ENCODE measurements around the gene CBR1.
A peak's percentile ranks its signal among the peaks of the same experiment; 100 is the strongest.

CBR1 gene

DNA sequence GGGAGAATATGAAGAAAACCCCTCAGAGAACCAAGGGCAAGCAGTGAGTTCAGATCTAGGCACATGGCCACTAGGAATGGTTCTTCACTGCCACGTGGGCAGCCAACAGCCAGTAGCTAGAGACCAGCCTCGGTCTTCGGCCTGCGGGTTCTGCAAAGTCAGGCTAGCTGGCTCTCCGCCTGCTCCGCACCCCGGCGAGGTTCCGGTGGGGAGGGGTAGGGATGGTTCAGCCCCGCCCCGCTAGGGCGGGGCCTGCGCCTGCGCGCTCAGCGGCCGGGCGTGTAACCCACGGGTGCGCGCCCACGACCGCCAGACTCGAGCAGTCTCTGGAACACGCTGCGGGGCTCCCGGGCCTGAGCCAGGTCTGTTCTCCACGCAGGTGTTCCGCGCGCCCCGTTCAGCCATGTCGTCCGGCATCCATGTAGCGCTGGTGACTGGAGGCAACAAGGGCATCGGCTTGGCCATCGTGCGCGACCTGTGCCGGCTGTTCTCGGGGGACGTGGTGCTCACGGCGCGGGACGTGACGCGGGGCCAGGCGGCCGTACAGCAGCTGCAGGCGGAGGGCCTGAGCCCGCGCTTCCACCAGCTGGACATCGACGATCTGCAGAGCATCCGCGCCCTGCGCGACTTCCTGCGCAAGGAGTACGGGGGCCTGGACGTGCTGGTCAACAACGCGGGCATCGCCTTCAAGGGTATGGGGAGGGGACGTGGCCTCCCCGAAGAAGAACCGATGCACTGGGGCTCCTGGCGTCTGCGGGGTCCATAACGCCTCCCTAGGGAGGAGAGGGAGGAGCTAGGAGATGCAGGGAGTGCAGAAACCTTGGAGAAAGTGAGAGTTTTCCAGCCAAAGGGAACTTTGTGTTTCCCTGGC lies at the start of gene CBR1:
Gene CBR1 (plus strand): TSS at position 312 of the 871 bp plus-strand sequence. CDS start 92 bp downstream, at position 404.
- peak; percentile 80 to 85 for DNase-seq (ENCODE audit: low read depth in 2 of 2)

DNA sequence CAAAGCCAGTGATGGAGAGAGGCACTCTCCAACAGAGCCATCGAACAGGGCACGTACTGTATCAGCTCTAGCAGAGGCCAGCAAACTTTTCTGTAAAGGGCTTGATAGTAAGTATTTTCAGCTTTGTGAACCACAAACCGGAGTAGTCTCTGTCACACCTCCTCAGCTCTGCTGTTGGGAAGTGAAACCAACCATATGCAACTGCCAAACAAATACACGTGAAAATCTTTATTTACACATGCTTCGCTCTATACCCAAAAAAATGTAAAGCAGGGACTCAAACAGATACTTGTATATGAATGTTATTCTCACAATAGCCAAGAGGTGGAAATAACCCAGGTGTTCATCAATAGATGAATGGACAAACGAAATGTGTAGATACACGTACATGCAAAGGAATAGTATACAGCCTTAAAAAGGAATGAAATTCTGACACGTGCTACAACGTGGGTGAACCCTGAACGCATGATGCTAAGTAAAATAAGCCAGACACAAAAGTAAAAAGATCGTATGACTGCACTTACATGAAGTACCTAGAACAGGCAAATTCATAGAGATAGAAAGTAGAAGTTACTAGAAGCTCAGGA lies 48.5 kb upstream of the CBR1 start:
- DNase-seq (ENCODE audit: low read depth in 2 of 2) = no peak

DNA sequence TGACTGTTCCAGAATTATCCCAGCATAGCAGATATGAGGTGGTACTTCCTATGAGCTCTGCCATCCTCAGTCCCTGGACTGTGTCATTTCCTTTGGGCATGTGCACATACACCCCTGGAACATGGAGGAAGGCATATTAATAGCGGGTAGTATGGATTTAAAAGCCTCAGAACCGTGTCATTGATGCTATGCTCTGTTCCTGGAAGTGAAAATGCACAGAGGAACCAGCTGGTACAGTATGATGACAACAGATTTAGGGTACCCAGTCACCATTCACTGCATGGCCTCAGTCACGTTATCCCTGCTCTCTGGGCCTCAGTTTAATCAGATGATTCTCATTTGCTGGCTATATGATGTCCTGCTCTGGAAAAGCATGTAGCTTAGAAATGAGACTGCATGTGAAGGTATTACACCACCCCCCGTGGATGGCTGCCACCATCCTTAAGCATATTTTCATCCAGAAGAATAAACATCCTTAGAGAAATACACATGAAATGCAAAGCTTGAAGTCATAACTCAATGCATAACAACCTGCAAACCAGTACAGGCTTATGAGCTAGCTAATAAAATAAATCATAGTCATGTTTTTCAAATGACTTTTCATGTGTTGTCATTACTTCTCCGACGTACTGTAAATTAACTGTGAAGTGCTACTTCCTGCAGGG lies 47.3 kb upstream of the CBR1 start:
- no peak for DNase-seq (ENCODE audit: low read depth in 2 of 2)

DNA sequence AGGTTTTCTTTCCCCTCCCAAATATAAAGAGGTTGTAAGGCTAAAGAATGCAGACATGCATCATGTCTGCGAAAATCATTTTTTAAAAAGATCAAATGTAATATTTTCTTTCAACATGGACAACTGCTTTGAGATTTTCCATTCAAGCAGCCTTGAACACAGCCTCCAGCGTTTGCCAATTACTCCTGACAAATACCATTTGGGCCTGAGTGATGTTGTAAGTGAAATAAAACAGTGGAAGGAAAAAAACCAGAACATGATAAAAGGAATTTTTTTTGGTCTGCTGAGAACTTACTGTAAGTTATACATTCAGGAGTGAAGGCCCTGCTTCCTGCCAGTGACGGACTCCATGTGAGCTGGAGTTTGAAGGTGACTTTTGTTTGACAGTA lies 46.7 kb upstream of the CBR1 start:
- no peak for DNase-seq (ENCODE audit: low read depth in 2 of 2)

DNA sequence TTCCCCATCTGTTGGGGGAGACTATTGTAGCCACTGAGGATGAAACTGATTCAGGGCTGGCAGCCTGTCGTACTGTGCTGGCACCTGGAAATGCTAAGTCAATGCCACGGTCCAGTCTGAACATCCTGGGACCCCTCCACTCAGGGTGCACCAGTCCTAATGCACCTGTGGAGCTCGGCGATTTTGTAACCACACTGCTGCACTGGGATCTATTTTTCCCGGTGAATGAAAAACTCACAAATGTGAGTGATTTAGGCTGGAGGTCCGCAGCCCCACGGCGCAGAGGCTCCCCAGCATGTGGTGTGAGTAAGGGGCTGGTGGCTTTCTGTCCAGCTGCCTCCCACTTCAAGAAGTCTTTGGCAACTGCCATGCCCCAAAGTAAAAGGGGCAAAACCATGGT lies 45.0 kb upstream of the CBR1 start:
- no peak for DNase-seq (ENCODE audit: low read depth in 2 of 2)

DNA sequence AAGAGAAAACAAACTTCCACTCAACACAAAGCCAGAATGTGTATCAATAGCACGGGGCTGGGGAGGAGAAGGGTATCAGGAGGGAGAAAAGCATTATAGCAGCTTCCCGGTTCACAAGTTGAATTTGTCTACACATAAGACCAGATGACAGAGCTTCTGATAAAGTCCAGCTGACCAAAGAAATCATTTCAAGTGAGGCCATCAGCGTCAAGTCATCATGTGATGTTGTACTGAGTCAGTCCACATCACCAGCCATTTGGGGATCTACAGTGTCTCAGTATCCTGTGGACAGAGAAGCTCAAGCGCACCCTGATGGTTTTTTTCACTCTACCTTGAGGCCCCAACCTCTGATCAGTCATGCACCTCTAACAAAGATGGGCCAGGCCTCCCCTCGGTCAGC lies 42.5 kb upstream of the CBR1 start:
- no peak for DNase-seq (ENCODE audit: low read depth in 2 of 2)

DNA sequence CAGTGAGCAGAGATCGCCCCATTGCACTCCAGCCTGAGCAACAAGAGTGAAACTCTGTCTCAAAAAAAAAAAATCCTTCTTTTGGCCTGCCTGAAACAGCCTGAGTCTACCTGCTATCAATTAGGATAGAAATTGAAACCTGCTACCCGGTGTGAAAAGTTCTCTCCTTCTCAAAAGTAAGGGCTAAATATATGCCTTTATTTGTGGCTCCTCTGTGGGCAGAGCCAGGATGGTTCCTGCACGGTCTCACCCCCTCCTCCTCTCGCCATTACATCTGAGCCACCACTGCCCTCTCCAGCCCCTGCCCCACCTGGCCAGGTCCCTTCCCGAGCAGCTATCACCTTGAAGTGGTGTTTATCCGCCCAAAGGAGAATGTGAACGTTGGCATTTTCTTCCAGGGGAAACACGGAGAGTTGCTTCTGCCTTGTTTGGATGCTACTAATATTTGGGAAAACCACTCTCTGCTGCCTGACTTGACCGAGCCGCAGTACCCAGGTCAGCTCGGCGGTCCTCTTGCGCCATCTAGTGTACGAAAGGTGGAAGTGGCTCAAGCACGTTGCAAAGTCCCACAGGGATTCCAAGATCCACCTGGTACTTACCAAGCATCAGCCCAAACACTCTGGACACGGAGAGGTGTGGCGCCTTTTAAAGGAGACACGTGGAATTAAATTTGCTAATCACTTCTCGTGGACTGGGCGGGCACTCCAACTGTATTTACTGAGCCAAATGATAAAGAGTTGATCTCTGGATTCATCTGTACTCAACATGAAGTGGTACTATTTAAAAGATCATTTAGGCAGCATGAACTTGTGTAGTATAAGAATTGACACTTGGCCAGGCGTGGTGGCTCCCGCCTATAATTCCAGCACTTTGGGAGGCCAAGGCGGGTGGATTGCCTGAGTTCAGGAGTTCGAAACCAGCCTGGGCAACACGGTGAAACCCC lies 41.4 kb upstream of the CBR1 start:
- DNase-seq (ENCODE audit: low read depth in 2 of 2) = peak; percentile 38 to 42

DNA sequence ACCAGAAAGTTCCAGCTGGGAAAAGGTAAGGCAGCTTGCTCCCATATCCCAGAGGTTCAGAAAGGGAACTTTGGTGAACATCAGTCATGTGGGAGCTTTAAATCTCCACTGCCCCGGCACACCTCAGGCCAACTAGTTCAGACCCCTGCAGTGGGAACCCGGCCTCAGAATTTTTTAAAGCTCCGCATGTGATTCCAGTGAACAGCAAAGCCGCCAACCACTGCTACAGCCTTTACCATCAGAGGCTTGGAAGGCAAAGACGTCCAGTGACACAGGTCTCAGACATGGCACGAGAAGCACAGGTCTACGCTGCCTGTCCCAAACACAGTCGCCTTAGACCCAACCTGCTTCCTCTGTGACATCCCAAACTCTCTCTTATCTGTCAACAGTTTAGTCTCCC lies 40.5 kb upstream of the CBR1 start:
- no peak for DNase-seq (ENCODE audit: low read depth in 2 of 2)

DNA sequence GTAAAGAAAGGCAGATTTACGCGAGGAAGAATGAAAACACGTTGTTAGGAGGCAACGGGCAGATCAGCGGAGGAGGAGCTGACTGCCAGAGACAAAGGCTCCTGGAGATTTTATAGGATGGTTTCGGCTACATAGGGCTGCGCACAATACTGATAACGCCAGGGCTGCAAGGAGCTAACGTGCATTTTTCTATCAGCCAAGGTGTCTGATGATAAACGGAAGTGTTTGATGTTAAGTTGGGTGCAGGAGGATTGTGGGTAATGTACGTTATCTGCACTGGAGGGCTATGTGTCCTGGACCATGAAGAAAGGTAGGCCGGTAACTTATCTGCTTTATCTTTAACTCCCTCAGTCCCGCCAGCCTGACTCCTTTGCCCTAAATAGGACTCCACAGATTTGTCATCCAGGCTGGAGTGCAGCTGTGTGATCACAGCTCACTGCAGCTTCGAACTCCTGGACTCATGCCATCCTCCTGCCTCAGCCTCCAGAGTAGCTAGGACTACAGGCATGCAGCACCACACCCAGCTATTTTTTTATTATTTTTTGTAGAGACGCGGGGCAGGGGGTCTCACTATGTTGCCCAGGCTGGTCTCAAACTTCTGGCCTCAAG lies 39.1 kb upstream of the CBR1 start:
- no peak for DNase-seq (ENCODE audit: low read depth in 2 of 2)

DNA sequence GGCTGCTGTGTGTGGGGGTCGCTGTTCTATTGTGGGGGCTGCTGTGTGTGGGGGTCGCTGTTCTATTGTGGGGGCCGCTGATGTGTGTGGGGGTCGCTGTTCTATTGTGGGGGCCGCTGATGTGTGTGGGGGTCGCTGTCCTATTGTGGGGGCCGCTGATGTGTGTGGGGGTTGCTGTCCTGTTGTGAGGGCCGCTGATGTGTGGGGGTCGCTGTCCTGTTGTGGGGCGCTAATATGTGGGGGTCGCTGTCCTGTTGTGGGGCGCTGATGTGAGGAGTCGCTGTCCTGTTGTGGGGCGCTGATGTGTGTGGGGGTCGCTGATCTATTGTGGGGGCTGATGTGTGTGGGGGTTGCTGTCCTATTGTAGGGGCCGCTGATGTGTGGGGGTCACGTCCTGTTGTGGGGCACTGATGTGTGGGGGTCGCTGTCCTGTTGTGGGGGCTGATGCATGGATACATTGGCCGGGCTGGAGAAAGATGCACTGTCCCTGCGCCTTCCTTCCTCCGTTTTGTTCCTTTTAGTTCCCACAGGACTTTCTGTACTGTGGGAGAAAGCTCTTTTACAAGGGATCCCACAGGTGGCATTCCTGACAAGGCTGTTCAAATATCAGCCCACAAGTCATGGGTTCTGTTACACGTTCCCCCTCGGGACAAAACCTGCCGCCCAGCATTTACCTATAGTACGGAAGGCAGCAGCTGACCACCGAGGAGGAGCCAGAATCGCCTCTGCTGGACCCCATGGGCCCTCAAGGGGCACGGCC lies 37.0 kb upstream of the CBR1 start:
- DNase-seq (ENCODE audit: low read depth in 2 of 2) = no peak

DNA sequence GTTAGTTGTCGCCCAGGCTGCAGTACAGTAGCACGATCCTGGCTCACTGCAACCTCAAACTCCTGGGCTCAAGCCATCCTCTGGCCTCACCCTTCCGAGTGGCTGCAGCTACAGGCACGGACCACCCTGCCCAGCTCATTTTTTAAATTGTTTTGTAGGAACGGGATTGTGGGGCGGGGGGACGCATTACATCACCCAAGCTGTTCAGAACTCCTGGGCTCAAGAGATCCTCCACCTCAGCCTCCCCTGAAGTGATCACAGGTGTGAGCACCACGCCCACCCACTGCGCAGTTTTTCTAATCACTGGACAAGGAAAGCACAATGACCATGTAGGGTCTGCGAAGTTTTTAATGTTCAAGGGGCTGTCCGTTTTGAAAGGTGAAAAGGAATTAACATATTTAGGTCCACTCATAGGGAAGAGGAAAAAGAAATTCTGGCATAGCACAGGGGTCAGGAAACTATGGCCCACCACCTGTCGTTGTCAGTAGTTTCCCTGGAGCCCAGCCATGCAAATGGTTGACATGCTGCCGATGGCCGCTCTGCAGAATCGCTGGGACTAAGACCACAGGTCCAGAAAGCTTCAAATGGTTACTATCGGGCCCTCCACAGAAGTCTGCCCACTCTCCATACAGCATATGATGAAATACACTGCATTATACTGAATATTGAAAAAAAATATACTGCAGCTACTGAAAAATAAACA lies 35.5 kb upstream of the CBR1 start:
- no peak for DNase-seq (ENCODE audit: low read depth in 2 of 2)

DNA sequence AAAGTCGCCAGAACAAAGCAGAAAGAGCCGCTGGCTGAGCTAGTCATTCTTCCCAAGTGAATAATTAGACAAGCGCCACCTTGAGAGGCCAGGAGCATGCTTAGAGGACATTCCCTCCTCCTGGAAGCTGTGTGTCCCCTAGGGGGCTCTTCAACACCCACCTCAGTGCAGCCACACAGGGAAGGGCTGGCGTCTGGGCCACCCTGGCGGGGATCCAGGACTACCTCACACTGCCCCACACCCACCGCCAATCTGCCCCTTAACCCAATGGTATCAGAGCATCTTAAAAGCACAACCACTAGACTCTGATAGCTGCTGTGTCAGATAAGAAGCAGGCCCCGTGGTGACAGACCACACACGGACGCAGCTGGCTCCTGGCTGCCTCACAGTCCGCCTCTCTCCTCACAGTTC lies 34.4 kb upstream of the CBR1 start:
- DNase-seq (ENCODE audit: low read depth in 2 of 2) = no peak

DNA sequence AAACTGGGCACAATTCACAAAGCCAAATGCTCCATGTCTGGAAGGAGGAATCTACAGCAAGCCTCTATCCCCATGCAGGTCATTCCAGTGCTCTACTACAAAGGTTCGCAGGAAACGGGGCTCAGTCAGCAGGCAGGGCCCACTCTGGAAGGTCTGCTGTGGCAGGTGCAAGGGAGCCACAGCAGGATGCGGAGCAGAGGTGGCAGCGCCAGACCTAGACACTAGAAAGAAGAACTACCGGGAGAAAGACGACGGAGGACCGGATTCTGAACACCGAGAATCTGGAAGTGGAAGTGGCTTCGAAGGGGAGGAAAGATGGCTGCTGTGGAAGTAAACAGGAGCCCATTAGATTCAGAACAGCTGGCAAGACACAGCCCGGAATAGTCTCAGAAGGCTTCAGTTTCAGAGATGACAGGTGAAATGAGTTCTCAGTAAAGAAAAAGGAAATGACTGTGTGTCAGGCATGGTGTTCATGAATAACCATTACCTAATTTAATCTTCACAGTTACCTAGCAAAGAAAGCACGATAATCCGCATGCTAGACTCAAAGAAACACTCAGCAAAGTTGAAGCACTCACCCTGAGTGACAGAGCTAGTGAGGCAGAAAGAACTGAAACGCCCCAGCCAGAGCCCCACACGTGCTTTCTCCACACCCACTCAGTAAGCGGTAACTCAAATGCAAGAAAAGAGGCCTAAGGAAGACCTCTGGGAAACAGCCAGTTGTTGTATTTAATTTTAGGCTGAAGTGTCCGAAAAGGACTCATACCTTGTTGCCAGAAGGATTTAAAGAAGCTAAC lies 30.9 kb upstream of the CBR1 start:
- no peak for DNase-seq (ENCODE audit: low read depth in 2 of 2)

DNA sequence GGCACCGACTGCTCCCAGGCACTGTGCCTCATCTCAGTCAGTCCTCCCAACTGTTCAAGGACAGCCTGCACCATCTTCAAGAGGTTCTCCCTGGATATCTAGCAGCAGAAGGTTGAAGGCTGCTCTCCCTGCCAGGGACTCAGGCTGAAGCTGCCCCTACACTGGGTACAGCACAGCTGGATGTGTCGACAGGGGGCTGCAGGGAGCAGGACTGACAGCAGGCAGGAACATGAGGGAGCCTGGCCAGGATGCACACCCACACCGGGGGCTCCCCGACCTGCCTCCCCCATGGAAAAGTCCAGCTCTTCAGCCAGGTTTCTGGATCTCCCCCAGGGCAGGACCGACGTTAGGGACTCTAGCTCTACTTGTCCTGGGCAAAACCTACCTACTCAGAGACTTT lies 30.0 kb upstream of the CBR1 start:
- no peak for DNase-seq (ENCODE audit: low read depth in 2 of 2)

DNA sequence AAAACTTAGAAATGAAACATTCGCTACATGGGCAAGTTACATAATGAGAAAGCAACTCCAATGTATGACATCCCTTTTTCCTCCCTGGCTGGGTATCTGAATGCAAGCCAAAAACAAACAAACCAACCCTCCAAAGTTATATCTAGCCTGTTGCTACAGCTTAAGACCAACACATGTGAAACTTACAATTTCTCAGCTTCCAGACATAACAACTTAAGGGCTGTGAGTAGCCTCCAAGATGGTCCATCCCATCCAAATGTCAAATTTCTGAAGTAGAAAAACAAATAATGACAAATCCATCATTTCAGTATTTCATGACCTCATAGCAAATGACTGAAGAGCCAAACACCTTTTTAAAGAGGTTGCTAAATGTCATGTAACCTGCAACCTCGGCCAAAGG lies 29.4 kb upstream of the CBR1 start:
- DNase-seq (ENCODE audit: low read depth in 2 of 2) = no peak

DNA sequence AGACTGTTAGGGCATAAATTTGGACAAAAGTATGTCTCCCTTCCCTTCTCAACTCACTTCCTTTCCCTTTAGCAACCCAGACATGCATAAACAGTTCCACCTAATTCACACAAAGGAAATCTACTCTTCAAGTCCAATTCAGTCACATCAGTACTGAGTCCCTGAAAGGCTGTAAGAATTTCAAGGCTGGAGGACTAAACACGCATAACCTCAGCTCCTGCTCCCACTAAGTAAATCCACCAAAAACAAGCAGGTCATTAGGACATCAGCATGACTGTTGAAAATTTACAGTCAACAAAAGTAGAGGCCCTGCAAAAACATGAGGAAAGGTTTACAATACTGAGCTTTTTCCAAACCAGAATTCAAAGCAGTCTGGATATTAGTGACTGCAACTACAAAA lies 27.9 kb upstream of the CBR1 start:
- no peak for DNase-seq (ENCODE audit: low read depth in 2 of 2)

DNA sequence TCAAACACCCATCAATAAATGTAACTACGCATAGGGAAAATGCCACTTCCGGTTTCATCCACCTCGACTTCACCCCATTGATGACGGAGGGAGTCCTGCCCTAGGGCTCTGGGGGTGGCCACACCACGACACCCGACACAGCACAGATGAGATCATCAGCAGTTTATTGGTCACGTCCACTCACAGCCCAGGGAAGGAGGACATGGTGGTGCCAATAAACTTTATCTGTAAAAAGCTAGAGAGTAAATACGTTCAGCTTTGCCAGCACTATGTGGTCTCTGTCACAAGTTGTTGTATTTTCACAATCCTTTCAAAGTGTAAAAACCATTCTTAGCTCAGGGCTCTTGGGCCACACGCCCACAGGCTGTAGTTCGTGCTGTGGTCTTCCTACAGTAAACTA lies 25.8 kb upstream of the CBR1 start:
- no peak for DNase-seq (ENCODE audit: low read depth in 2 of 2)

DNA sequence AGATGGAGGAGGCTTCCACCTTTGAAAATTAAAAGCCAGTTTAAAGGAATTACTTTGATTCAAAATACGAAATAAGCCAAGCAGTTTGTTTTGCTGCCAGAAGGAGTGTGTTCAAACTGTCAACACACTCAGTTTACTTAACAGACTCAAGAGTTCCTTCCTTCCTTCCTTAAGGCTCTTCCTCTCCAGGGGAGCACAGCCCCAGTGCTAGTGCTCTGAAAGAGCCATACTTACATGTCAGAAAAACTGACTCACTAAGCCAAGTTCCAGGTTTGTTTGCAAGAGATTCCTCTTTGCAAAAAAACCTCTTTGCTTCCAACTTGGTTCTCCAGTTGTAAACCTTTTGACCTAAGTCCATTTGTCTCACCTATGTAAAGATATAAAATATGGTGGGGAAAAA lies 23.8 kb upstream of the CBR1 start:
- DNase-seq (ENCODE audit: low read depth in 2 of 2) = no peak

DNA sequence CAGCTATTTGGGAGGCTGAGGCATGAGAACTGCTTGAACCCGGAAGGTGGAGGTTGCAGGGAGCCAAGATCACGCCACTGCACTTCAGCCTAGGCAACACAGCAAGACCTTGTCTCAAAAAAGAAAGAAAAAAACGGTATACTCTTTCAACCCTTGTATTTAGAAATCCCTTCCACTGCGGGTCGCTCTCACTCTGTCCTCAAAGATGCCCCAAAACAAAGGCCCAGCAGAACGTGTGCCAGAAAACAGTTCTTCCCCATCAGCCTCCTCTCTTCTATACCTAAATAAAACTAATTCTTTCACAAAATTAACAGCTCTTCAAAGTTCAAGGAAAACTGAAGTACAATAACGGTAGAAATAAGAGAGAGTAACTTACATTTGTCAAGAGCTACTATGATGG lies 22.7 kb upstream of the CBR1 start:
- DNase-seq (ENCODE audit: low read depth in 2 of 2) = no peak
